ENCODE data around the gene MAGEB6B. TPM values are rescaled to one million over a fixed set of nuclear protein-coding genes. Genes with fewer than 3 reads are reported as not detected.
"Not testable (repeated sequence)": the region's sequence is repeated elsewhere in the genome, so short reads cannot be mapped to it uniquely, and the experiment has no call there.

MAGEB6B gene, protein sequence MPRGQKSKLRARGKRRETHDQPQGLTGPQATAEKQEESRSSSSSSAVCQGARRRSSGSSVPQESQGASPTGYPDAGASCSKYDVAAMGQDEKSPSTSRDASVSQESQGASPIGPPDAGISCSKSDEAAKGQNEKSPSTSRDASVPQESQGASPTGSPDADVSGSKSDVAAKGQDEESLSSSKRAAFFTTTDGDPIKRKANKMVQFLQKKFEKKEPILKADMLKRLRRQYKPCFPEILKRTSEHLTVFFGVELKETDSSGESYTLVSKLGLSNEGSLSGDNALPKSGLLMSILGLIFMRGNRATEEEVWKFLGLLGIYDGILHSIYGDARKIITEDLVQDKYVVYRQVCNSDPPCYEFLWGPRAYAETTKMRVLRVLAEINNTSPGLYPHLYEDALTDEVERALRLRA
- polyA plus RNA-seq (2013, experiment 1 of 2; ENCODE audit: insufficient read length): not detected
- polyA plus RNA-seq (2013, experiment 2 of 2; ENCODE audit: insufficient read length): not detected

DNA sequence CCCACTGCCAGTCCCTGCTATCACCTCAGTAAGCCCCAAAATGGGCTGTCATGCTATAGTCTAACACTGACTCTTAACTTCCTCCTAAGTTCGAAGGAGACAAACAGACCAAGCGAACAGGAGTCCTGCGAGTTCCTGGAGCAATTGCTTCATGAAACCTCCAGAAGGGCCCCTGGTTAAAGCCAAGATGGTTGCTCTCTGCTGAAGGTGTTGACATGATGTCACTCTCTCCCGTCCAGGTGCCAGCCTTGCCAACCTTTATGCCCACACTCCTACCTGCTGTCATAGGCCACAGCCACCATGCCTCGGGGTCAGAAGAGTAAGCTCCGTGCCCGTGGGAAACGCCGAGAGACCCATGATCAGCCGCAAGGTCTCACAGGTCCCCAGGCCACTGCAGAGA is at the start of gene MAGEB6B:
Gene MAGEB6B (plus strand): TSS at position 301 of the 400 bp plus-strand sequence. CDS start 0 bp downstream, at position 301.
- no peak for DNase-seq

DNA sequence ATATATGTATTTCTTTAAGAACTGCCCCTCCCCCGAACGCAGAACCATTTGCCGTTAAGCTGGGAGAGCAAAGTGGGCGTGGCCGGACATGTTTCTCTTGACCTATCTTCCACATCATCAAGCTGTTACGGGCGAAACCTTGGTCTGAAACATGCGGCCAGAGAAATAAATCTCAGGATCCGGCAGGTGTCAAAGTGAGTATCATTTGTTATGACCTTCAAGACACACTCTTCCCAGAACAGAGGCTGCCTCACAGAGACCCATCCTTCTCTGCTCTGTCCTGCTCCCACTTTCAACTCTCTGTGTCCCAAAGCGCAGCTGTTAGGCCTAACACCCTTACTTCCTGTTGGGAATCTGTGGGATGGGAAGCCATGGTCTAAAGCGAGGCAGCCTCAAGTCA is 22.1 kb upstream of the MAGEB6B start, which contains the start of gene MAGEB18:
Gene MAGEB18 (plus strand): TSS at position 70 of the 400 bp plus-strand sequence. CDS start 643 bp downstream, outside the sequence.
- no peak for DNase-seq

DNA sequence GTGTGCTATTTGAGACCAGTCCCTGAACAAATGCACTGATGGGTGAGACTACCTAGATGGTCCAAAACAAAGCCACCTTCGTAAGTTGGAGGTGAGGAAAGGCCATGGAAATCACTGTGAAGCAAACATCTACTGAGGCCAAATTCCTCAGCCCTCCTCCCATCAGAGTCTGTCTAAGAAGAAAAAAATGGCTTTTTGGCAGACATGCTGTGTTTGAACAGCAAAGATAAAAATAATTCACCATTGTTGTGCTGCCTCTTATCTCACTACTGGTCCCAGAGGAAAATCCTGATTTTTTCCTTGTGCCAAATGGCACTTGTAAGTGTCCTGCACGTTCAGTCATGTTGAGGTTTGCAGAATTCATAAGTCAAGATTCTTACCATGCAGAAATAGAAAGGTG is 14.4 kb upstream of the MAGEB6B start:
- no peak for DNase-seq

GRCh38 chrX:26192204-26192603 is 31.8 kb downstream of the MAGEB6B start, which contains the start of gene MAGEB6:
Gene MAGEB6, plus strand, starts transcription at chrX:26192440. Its CDS starts 1,407 bp downstream, at chrX:26193847.
- DNase-seq: no peak

- no peak for DNase-seq
Measured at GRCh38 chrX:26203561-26203960, 43.2 kb downstream of the MAGEB6B start.

DNA sequence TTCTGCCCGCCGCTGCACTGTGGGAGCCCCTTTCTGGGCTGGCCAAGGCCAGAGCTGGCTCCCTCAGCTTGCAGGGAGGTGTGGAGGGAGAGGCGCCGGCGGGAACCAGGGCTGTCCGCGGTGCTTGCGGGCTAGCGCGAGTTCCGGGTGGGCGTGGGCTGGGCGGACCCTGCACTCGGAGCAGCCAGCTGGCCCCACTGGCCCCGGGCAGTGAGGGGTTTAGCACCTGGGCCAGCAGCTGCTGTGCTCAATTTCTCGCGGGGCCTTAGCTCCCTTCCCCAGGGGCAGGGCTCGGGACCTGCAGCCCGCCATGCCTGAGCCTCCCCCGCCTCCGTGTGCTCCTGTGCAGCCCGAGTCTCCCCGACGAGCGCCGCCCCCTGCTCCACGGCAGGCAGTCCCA is 44.3 kb downstream of the MAGEB6B start:
- not testable (repeated sequence) for DNase-seq

DNA sequence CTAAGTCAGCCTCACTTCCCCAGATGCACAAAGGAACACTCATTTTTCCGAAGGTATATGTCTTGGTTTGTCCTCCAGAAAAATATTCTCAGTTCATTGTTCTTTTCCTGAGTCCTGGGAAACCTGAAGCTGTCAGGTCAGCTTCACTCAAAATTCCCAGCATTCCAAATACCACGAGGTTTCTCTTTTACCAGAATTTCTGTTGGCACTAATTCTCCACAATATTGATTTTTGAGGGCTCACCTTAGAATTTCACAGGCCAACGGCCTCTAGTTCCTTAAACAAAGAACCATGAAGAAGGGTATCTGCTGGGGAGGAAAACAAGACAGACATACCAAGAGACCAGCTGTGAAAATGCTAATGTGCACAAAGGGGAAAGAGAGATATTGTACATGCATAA is 47.6 kb downstream of the MAGEB6B start:
- DNase-seq: no peak
